HG02623 (cell line): ENCODE results near the gene CDH23.

Source experiments
- ATAC-seq: cut with Tn5 transposase; IDR thresholded peaks from one replicate; pipeline ENCODE4 v1.9.1; 2021; ENCODE audit warnings: moderate library complexity; ENCODE audit not compliant: unreplicated experiment

CDH23 gene

DNA sequence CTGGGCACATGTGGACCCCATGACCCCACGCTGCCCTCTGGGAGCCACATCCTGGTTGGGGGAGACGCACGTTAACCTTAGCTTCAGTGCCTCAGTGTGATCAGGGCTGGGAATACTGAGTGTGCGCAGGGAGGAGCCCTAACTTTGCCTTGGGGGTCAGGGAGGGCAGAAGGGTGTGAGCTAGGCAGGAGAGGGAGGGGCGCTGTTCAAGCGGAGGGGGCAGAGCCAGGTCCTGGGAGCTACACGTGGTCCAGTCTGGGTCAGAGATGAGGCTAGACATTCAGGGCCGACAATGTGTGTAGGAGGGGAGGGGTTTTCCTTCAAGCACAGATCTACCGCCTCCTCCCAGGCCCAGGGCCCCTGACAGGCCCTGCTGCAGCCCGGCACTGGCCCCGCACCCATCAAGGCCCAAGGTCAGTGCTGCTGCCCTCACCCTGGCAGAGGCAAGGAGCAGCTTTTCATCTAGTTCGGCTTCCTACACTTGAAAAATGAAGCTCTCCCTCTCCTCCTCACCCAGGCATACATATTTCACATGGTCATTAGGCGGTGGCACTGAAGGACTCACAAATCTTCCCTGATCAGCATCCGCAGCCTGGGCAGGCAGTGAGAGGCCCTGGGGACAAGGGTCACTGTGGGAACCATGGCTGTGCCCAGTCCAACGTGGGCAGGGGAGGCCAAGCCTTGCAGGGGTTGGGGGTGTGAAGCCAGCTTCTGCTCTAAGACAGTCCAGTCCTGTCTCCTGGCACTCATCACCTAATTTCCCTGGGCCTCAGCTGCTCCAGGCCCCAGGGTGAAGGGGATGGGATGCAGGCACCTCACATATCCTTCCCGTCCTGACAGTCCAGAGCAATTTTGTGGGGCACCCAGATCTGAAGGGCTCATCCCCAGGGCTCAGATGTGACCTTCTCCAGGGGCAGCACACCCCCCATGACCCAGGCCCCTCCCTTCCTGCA, 275.6 kb downstream of the CDH23 start:
- ATAC-seq: no peak

DNA sequence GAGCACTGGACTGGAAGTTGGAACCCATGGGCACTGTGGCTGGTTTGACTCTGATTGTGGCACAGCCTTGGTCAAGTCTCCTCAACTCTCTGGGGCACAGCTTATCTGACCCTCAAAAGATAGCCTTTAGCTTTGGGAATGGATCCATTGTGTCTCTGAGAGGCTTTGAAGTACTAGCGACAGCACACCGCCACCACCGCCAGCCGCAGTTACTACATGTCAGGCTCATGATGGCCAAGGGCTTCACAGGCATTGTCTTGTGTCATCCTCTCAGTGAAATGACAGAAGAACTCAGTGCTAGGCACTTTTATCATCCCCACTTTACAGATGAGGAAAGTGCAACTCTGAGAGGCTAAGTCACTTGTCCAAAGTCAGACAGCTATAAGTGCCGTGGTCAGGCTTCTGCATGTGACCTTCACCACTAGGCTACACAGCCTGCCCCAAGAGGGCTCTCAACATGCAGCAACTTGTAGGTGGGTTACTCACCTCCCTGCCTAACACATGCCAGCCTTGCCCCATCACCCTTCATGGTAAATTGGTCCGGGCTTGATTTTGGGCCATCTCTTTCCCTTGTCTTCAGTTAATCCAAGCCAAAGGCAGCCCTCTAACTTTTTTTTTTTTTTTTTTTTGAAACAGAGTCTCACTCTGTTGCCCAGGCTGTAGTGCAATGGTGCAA, 278.7 kb downstream of the CDH23 start:
- ATAC-seq: no peak

DNA sequence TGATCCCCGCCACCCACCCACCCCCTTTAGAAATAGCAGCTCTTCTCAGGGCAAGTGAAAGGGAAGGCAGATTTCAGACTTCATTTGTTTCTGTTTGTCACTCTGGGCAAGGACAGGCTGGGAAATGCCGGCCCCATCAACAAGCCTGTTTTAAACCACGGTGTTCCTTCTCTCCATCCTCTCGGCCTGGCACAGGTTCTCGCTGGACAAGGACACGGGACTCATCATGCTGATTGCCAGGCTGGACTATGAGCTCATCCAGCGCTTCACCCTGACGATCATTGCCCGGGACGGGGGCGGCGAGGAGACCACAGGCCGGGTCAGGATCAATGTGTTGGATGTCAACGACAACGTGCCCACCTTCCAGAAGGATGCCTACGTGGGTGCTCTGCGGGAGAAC, 280.5 kb downstream of the CDH23 start:
- no peak for ATAC-seq

DNA sequence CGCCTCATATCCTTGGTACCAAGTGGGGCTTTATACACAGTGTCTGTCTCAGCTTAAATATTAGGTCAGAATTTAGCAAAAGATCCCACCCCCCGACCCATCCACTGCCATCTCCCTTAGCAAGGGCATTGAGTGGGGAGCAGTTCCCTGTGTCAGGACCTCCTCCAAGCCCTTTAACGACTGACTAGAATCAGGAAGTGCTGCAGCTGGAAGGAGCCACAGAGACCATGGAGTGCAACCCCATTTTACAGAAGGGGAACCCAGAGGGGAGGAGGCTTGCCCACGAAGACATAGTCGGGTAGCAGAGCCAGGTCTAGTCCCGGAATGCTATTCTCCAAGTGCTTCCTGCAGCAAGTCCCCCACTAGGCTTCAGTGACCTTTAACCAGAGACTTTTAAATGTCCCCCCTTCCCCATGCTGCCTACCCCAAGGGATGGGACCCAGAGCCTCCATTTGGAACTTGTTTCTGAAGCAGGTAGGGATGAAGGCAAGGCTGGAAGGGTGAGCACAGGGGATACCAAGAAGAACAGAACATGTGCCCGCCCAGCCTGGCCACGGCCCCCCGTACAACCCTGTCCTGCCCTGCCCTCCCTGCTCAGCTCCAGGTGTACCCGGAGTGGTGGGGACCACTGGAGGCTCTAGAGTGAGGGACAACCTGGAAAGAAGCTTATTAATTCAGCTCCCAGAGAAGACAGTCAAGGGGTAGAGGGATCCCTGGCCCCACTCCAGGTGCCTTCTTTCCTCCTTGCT, 281.5 kb downstream of the CDH23 start:
- ATAC-seq: no peak

DNA sequence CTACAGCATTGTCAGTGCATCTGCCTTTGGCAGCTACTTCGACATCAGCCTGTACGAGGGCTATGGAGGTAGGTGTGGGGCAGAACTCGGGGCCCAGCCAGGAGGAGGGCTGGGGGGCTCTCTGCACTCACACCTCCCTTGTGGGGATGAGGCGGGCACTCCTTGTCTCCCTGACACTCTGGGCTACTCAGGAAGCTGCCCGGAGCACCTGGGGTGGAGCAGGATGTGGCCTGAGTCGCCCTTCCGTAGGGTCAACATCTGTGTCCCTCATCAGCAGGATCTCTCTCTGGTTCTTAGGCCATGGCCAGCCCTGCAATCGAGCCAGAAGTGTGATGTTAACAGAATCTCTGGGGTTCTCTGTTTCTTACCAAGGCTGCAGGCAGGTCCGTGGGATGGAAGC, 282.7 kb downstream of the CDH23 start:
- no peak for ATAC-seq

DNA sequence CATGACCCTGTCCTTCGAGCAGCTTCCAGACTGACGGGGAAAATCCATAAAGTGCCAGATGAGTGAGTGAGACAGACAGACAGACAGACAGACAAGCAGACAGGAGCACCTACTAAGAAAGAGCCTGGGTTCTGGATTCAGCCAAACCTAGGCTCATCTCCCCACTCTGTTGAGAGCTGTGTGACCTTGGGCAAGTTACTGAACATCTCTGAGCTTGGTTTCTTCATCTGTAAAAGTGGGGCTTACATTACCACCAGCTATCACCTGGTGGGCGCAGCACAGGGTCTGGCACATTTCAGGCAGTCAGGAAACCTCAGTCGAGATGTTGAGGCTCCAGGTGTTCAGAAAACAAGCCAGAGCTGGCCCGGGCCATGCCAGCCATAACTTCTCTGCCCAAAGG, 285.3 kb downstream of the CDH23 start:
- ATAC-seq: no peak

DNA sequence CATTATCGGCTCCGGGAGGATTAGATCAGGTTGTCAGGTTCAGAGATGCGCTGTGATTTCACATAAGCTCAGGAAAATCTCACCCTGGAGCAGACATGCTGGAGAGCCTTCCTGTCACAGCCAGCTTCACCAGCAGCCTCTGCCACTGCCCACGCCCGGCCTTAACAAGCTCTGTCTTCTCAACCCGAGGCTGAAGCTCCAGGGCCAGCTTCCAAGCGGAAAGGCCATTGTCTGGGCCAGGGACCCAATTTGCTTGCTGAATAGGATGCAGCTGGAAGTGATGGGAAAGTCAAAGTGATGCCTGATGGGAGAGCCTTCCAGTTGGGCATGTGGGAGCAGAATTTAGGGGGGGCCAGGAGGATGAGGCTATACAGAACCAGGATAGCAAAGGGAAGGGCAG, 286.6 kb downstream of the CDH23 start:
- no peak for ATAC-seq

DNA sequence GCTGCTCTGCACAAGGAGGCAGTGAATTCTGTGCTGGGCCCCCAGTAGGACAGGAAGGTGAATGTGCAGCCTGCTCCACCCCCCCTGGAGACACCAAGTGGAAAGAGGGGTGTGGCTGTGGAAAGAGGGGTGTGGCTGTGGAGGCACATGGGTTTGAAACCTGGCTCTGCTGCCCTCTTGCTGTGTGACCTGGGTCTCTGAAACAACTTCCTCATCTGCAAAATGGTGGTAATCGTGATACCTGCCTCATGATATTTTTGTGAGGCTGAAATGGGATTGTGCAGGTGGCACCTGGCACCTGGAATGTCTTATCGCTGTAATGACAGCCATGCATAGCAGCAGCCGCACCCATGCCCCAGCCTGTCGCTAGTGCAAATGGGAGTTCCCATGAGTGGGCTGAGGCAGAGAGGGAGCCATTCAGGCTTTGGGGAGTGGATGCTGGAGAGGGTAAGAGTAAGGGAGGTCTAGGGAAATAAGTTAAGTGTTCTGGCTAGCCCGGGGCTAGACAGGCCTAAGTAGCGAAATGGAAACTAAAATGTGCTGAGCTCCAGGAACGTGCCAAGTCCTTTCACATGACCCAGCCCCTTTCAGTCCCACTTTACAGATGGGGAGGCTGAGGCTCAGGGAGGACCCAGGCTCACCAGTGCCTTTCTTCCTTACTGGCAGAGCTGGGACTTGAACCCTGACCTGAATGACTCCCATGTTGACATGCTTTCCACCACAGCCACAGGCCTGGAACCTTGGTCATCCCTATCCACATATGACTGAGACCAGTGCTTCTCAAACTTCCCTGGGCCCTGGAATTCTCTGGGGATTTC, 287.8 kb downstream of the CDH23 start:
- ATAC-seq: no peak

DNA sequence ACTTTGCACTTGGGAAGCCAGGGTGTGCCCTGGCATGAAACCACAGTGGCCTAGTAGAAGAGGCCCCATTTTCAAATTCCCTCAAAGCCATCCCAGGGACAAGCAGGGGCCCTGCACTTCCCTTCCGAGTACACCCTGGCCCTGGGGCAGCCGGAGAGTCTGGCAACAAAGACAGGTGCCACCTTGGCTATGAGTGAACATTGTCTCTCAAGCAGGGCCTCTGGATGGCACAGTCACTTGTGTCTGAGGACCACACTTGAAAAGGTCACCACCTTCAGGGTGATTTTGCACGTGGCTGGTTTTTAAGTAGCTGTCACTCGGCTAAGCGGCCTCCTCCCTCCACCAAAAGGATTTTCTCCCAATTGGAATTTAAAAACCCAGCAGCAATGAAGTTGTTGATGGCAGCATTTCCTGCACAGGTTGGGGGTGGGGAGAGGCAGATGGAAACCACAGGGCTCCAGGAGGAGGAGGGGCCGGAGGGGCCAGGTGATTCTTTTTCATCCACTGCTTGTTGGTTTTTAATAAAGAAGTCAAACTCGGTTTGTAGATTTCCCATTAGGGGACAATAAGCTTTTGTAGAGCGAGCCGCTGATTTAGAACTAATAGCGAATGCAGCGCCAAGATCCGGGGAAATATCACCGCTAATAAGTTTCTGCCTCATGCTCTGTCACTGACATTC, 289.0 kb downstream of the CDH23 start:
- no peak for ATAC-seq

DNA sequence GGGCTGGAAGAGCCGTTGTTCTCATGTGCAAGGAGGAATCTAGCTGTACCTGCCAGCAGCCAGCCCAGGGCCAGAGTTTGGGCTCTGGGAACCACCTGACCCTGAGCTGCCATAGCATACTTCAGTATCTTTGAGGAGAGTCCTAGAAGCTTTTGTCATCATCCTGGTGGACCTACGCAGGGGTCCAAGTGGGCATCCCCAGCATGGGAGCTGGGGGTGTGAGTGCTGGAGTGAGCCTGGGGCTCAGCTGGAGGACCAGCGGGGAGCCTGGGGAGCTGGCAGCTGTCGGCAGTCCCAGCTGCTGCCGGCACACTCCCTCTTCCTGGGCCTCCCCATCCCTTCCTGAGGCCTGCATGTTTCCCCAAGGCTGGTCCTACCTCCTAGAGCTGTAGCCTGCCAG, 290.4 kb downstream of the CDH23 start:
- ATAC-seq: no peak

DNA sequence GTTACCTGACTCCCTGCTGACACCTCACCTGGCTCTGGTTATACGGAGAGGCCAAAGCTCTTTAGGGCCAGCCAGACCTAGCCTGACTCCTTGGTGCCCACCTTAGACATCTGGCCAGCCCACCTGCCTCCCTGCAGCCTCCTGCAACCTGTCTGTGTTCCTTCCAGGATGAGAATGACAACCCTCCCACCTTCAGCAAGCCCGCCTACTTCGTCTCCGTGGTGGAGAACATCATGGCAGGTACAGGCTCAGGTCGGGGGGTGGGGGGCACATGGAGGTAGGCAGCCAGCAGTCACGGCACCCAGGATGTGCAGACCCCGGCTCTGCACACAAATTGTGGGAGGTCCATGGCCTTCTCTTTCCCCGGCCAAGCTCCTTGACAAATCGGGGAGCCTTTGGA, 290.8 kb downstream of the CDH23 start:
- no peak for ATAC-seq

DNA sequence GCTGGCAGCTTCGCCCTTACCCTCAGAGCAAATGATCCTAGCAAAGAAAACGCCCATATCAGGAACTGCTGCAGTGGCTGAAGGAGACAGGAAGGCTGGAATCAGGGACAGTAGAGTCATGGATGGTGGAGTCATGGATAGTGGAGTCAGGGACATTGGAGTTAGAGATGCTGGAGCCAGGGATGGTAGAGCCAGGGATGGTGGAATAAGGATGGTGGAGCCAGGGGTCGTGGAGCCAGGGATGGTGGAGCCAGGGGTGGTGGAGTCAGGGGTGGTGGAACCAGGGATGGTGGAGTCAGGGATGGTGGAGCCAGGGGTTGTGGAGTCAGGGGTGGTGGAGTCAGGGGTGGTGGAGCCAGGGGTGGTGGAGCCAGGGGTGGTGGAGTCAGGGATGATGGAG, 291.5 kb downstream of the CDH23 start:
- no peak for ATAC-seq

DNA sequence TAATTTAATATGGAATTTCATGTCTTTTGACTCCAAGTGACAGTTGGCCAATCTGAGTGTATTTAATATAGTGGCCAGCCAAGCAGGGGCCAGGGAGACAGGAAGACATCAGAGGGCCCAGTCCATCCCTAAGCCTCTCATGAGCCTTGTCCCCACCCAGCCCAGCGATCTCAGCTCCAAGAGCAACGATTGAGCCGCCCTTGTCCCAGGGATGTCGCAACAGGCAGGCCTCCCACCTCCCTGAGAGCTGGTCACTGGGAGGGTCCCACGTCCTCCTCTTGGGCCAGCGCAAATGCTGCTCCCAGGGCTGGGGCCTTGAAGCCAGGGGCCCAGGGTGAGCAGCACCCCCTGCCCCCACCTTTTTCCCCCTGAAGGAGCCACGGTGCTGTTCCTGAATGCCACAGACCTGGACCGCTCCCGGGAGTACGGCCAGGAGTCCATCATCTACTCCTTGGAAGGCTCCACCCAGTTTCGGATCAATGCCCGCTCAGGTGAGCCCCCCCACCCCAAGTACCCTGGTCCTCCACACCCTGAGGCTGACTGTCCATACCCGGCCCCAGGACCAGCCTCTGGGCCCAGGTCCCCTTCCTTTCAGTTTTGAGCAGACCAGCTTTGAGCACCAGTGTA, 293.5 kb downstream of the CDH23 start:
- ATAC-seq: no peak

DNA sequence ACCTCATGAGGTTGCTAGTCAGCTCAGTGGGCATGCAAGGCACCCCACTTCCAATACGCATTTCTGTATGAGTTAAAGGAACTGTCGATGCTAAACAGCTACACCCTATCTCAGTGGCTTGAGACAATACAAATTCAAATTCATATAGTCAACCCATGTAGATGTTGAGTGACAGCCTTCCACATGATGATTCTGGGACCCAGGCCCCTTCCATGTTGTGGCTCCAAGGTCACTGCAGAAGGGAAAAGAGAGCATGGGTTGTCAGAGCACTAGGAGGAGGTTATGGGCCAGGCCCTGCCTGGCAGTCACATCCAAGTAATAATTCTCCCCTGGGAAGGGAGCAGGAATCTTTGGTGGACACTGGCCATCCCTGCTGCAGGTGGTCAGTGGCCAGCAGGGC, 294.7 kb downstream of the CDH23 start:
- ATAC-seq: no peak

DNA sequence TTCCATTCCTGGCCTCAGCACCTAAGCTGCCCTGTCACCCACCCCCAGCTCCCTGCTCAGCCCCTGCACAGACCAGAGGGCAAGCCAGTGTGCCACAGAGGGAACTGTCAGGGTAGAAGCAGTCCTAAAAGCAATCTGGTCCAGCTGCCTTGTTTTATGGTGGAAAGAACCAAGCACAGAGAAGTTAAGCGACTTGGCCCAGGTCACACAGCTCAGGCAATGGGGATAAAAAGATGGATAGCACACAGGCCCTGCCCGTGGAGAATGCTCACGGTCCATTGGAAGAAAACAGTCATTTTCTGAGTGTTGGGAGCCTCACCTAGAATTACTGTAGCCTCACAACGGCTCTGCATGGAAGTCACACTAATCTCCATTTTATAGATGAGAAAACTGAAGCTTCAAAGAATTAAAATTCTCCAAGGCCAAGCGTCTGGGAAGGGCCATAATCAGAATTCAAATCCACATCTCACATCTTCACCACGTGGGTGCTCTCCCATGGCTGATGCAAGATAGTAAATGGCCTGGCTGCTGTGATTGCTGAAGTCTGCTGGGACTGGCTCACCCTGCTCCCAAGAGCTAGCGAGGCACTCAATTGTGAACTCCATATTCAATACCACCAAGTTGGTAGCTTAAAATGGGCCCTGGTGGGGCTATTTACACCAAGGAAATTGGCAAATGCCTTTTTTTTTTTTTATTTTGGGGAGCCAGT, 296.0 kb downstream of the CDH23 start:
- ATAC-seq: no peak

DNA sequence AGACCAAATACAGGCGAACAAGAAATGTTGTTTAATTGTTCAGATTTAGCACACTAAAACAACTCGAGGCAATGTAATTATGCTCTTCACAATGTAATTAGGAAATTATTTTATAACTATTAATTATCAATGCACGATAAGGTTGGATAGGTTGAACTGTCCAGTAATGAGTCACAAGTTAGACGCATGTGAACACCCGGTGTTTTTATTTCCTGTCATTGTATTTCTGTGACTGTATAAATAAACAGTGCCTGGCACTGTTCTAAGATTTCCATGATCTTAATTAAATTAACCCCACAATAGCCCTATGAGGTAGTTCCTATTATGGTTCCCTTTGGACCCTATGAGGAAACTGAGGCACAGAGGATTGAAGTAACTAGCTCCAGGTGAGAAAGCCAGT, 296.7 kb downstream of the CDH23 start:
- no peak for ATAC-seq

DNA sequence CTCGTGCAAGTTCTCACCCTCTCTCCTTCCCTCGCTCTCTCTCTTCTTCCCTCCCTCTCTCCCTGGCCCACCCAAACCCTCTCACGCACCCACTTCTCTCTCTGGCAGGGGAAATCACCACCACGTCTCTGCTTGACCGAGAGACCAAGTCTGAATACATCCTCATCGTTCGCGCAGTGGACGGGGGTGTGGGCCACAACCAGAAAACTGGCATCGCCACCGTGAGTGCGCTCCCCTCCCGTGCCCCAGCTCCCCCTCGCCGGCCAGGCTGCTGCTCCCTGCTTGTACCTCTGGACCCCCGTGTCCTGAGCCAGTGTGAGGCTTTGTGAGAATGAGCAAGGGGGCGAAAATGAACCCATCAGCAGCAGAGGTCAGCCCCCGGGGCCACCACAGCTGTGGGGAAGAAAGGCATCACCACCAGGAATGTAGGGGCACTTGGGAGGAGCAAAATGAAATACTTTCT, 297.4 kb downstream of the CDH23 start:
- no peak for ATAC-seq

DNA sequence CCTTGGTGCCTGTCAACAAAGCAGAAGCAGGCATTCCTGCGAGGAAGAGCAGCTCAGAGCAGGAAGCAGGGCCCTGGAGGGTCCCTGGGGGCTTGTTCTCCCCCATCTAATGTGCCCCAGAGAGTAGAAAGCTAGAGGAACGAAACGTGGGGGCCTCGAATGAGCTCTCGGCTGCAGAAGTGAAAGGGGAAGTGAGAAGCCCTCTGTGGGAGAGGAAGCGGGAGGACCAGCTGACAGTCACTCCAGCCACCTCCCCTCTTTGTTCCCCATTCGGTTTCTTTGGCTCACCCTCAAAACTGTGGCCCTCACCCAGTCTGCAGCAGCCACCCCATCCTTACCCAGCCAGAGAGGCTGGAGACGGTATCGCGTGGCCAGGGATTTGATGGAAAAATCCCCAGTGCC, 297.8 kb downstream of the CDH23 start:
- peak; percentile 85 for ATAC-seq
